ENCODE measurements around the gene DIS3. TPM values are rescaled to one million over a fixed set of nuclear protein-coding genes. Genes with fewer than 3 reads are reported as not detected.

Gene DIS3
- total and polyA plus RNA-seq, 2 of the 13 experiments (the other 11 are each of a cell fraction or from before 2014, with no cell fraction given): 13.2 to 35.0 TPM

DNA sequence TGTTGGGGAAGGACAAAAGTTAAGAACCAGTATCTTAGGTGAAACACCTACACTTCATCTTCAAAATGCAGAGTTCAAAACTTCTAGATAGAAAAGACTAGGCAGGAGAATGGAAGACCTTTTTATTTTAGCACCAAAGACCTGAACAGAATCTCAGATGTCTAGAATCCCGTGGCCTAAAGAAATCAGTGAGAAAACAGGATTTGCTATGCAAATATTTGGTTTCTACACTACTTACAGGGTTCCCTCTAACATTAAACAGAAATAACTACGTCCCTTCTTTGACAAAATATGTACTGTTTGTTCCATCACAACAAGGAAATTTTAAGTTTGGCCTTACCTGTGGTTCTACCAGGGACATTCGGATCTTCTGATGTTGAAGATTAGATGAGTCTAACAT is 21.5 kb downstream of the DIS3 start:
- no peak for ATAC-seq
- Histone ChIP-seq H4K20me1 (ENCODE audit: insufficient read depth, low read length) (no peaks in the 10 kb centered on the region), H3K9ac (ENCODE audit: insufficient read depth, low read depth, low read length) (no peak overlapping the region), H3K27ac (ENCODE audit: extremely low read length, insufficient read depth, low read length) (no peak overlapping the region), H3K27me3 (ENCODE audit: control insufficient read depth in 1 of 2, insufficient read depth in 2 of 2, low read length in 2 of 2) (no peaks in the 10 kb centered on the region), H3K4me1 (ENCODE audit: insufficient read depth, low read length) (no peaks in the 10 kb centered on the region), H2AFZ (ENCODE audit: low read length) (no peak overlapping the region), H3K4me2 (ENCODE audit: low read depth, low read length) (no peak overlapping the region), H3K79me2 (ENCODE audit: insufficient read depth, low read length) (no peaks in the 10 kb centered on the region), H3K36me3 (replicated peaks in 1 of 2; ENCODE audit: control insufficient read depth in 1 of 2, insufficient read depth in 2 of 2, low read length in 2 of 2) (peaks cover 3 to 78% of the 10 kb centered on the region in 2 experiments), H3K4me3 (replicated peaks in 1 of 3; ENCODE audit: insufficient read depth in 1 of 3, low read depth in 2 of 3, low read length in 3 of 3) (no peak overlapping the region), H3K9me3 (ENCODE audit: low read length) (no peaks in the 10 kb centered on the region)
- no TSS peak for BruUV-seq (replicated peaks)
- FAIRE-seq: no peak
- in situ Hi-C loops (cut with HindIII; ENCODE audit: extremely low pct_ligation_motif_present, low pct_unique_long_range_greater_than_20kb): no loop called here
- intact Hi-C loops (cut with micrococcal nuclease; ENCODE audit: unreplicated experiment): no loop called here
- no peak for DNase-seq (ENCODE audit: low spot score)
- ChIA-PET POLR2A (no interaction called here), CTCF (ENCODE audit: low intra/inter-chr PET ratio, low total read pairs) (no interaction called here)
- WGBS (ENCODE audit: low lambda C conversion rate): 93% methylated on average over 3 of the region's 3 CpGs
- TF ChIP-seq HNRNPL (IDR thresholded peaks at IDR 0.05; ENCODE audit: low read depth, low read length) (no peak), TMF1 (CRISPR knock-in tag; IDR thresholded peaks at IDR 0.05; ENCODE audit: low read depth) (no peak), NFIC (IDR thresholded peaks at IDR 0.05; ENCODE audit: low read length) (no peak), SRSF9 (IDR thresholded peaks at IDR 0.05; ENCODE audit: borderline replicate concordance, insufficient read depth, low read depth, low read length, poor library complexity, severe bottlenecking) (no peak)

DNA sequence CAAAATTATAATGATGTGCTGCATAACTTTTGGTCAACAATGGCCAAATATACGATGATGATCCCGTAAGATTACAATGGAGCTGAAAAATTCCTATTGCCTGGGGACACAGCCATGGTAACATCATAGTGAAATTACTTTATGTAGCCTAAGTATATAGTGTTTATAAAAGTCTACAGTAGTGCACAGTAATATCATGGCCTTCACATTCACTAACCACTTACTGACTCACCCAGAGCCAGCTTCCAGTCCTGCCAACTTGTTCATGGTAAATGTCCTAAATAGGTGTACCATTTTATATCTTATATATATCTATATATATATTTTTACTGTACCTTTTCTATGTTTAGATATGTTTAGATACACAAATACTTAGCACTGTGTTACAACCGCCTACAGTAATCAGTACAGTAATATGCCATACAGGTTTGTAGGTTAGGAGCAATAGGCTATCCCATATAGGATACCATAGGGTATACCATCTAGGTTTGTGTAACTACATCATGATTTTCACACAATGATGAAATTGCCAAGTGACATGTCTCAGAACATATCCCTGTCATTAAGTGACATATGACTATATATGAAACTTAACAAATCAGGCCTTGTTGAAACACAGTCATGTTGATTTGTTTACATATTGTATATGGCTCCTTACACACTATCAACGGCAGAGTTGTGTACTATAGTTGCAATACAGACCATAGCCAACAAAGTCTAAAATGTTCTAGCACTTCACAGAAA is 23.7 kb downstream of the DIS3 start:
- TF ChIP-seq MBNL3 (CRISPR knock-in tag; conservative IDR thresholded peaks at IDR 0.05): no peak
- no peak for TF ChIP-seq TAF1 (CRISPR knock-in tag; IDR thresholded peaks at IDR 0.05)
- TF ChIP-seq SIN3B (IDR thresholded peaks at IDR 0.05; ENCODE audit: low read length): no peak
- TF ChIP-seq HMG20A (CRISPR knock-in tag; IDR thresholded peaks at IDR 0.05; ENCODE audit: borderline replicate concordance): no peak
- TF ChIP-seq ZNF484 (CRISPR knock-in tag; IDR thresholded peaks at IDR 0.05; ENCODE audit: borderline replicate concordance, low read depth): no peak
- no peak for TF ChIP-seq GATAD2A (CRISPR knock-in tag; IDR thresholded peaks at IDR 0.05)
- TF ChIP-seq THRA (CRISPR knock-in tag; IDR thresholded peaks at IDR 0.05; ENCODE audit: borderline replicate concordance): no peak
- TF ChIP-seq ZBTB21 (CRISPR knock-in tag; IDR thresholded peaks at IDR 0.05): no peak
- no peak for TF ChIP-seq ZNF367 (CRISPR knock-in tag; IDR thresholded peaks at IDR 0.05; ENCODE audit: borderline replicate concordance)
- TF ChIP-seq, protein P1, sequence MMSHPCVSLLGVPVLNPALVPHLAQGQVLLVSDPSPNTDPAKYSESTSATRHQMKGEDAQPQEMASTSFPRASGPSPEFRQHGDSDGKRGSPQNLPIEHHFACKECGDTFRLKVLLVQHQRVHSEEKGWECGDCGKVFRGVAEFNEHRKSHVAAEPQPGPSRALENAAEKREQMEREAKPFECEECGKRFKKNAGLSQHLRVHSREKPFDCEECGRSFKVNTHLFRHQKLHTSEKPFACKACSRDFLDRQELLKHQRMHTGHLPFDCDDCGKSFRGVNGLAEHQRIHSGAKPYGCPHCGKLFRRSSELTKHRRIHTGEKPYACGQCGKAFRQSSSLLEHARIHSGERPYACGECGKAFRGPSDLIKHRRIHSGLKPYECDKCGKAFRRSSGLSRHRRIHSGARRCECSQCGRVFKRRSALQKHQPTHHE (CRISPR knock-in tag; IDR thresholded peaks at IDR 0.05; ENCODE audit: borderline replicate concordance): no peak
- TF ChIP-seq ZNF251 (CRISPR knock-in tag; IDR thresholded peaks at IDR 0.05): no peak
- no peak for TF ChIP-seq ZBTB3 (CRISPR knock-in tag; IDR thresholded peaks at IDR 0.05; ENCODE audit: borderline replicate concordance, low read depth)
- no peak for TF ChIP-seq IKZF4 (CRISPR knock-in tag; IDR thresholded peaks at IDR 0.05; ENCODE audit: borderline replicate concordance, low read depth, not compliant biosample characterization)
- no peak for TF ChIP-seq SSRP1 (CRISPR knock-in tag; IDR thresholded peaks at IDR 0.05)
- POLR2A ChIA-PET: no interaction called here
- no peaks in the 10 kb centered on the region for H3K79me2 ChIP-seq (ENCODE audit: insufficient read depth, low read length)
- no peaks in the 10 kb centered on the region for H3K9me3 ChIP-seq (ENCODE audit: low read length)
- no peak overlapping the region for H3K4me3 ChIP-seq (replicated peaks in 1 of 3; ENCODE audit: insufficient read depth in 1 of 3, low read depth in 2 of 3, low read length in 3 of 3)
- FAIRE-seq (no peak), DNase-seq (ENCODE audit: low spot score) (no peak), ATAC-seq (no peak)
- intact Hi-C loops (cut with micrococcal nuclease; ENCODE audit: unreplicated experiment): no loop called here
- CTCF ChIA-PET (ENCODE audit: low intra/inter-chr PET ratio, low total read pairs): no interaction called here
- in situ Hi-C loops (cut with HindIII; ENCODE audit: extremely low pct_ligation_motif_present, low pct_unique_long_range_greater_than_20kb): no loop called here
- WGBS (ENCODE audit: low lambda C conversion rate): 73% methylated on average over 4 of the region's 4 CpGs
- no peak overlapping the region for H3K27ac ChIP-seq (ENCODE audit: extremely low read length, insufficient read depth, low read length)
- no peak overlapping the region for H3K4me2 ChIP-seq (ENCODE audit: low read depth, low read length)
- H4K20me1 ChIP-seq (ENCODE audit: insufficient read depth, low read length): no peaks in the 10 kb centered on the region
- peaks cover 2 to 68% of the 10 kb centered on the region in 2 experiments for H3K36me3 ChIP-seq (replicated peaks in 1 of 2; ENCODE audit: control insufficient read depth in 1 of 2, insufficient read depth in 2 of 2, low read length in 2 of 2)
- no peaks in the 10 kb centered on the region for H3K4me1 ChIP-seq (ENCODE audit: insufficient read depth, low read length)
- no peak overlapping the region for H3K9ac ChIP-seq (ENCODE audit: insufficient read depth, low read depth, low read length)
- BruUV-seq (replicated peaks): no TSS peak
- H2AFZ ChIP-seq (ENCODE audit: low read length): no peak overlapping the region
- no peaks in the 10 kb centered on the region for H3K27me3 ChIP-seq (ENCODE audit: control insufficient read depth in 1 of 2, insufficient read depth in 2 of 2, low read length in 2 of 2)

Data from HepG2 (cell line).